Fibroblast of lung (primary cell): ENCODE results near the gene RPH3AL. TPM values are rescaled to one million over a fixed set of nuclear protein-coding genes. Genes with fewer than 3 reads are reported as not detected.

Experiments used
- DNase-seq, 2 donors: peaks; one replicate each; pipeline versions ENCODE4 v3.0.0 to v3.0.0-alpha.2; 2010; ENCODE audit warnings: low read depth in 2 of 2
- H2AFZ ChIP-seq: 2 replicates; pipeline ENCODE4 v1.5.1; 2012; ENCODE audit warnings: low read length, control low read depth, inconsistent platforms
- H3K27ac ChIP-seq: 2 replicates; pipeline ENCODE4 v1.5.1; 2011; ENCODE audit warnings: low read length, control low read depth; ENCODE audit not compliant: insufficient read depth
- H3K27me3 ChIP-seq: 2 replicates; pipeline ENCODE4 v1.5.1; 2011; ENCODE audit warnings: mild to moderate bottlenecking, low read length; ENCODE audit not compliant: control insufficient read depth, insufficient read depth
- H3K36me3 ChIP-seq: 2 replicates; pipeline ENCODE4 v1.5.1; 2011; ENCODE audit warnings: low read length; ENCODE audit not compliant: control insufficient read depth, insufficient read depth
- H3K4me1 ChIP-seq: 2 replicates; pipeline ENCODE4 v1.5.1; 2011; ENCODE audit warnings: low read length; ENCODE audit not compliant: control insufficient read depth, insufficient read depth; ENCODE audit errors: extremely low read depth
- H3K4me2 ChIP-seq: 2 replicates; pipeline ENCODE4 v1.5.1; 2011; ENCODE audit warnings: low read length, control low read depth; ENCODE audit not compliant: insufficient read depth; ENCODE audit errors: extremely low read depth
- H3K4me3 ChIP-seq, 4 experiments: fragments of 200-600 bp in 1 of 4; sonication (generic) in 1 of 4; replicated peaks in 1 of 4; 2 replicates each; pipeline ENCODE4 v1.5.1; 2011 to 2016; ENCODE audit warnings: low read length in 4 of 4, low read depth in 3 of 4, mild to moderate bottlenecking in 3 of 4, control low read depth in 2 of 4, inconsistent platforms in 1 of 4, mixed read lengths in 1 of 4; ENCODE audit not compliant: insufficient read depth in 1 of 4; ENCODE audit errors: control extremely low read depth in 1 of 4
- H3K79me2 ChIP-seq: 2 replicates; pipeline ENCODE4 v1.5.1; 2012; ENCODE audit warnings: mild to moderate bottlenecking, low read length, inconsistent platforms; ENCODE audit not compliant: control insufficient read depth, insufficient read depth
- H3K9ac ChIP-seq: 2 replicates; pipeline ENCODE4 v1.5.1; 2011; ENCODE audit warnings: mild to moderate bottlenecking, low read length, control low read depth; ENCODE audit not compliant: insufficient read depth
- H3K9me3 ChIP-seq: 2 replicates; pipeline ENCODE4 v1.5.1; 2012; ENCODE audit warnings: low read depth, low read length; ENCODE audit not compliant: control insufficient read depth, insufficient read depth
- H4K20me1 ChIP-seq: 2 replicates; pipeline ENCODE4 v1.5.1; 2011; ENCODE audit warnings: low read length; ENCODE audit not compliant: control insufficient read depth, insufficient read depth; ENCODE audit errors: extremely low read depth
- CTCF ChIP-seq, 2 donors: IDR thresholded peaks in 1 of 2; conservative IDR thresholded peaks in 1 of 2; 1 replicate in 1 of 2; 2 replicates in 1 of 2; pipeline ENCODE4 v1.5.1; 2011 to 2012; ENCODE audit warnings: low read length in 2 of 2, control low read depth in 1 of 2, inconsistent platforms in 1 of 2, low read depth in 1 of 2, mild to moderate bottlenecking in 1 of 2
- EZH2 ChIP-seq: IDR thresholded peaks from 2 replicates; pipeline ENCODE4 v1.5.1; 2012; ENCODE audit warnings: low read length, control low read depth, mild to moderate bottlenecking; ENCODE audit errors: missing control alignments
- polyA plus RNA-seq, 2 donors: library from polyadenylated mRNA; depleted of rRNA in 1 of 2; stranded (reverse) in 1 of 2; unstranded in 1 of 2; fragments of >200 nt; gene quantifications; 2 replicates each; pipeline ENCODE4 v1.2.1, GENCODE V29; 2011 to 2012; ENCODE audit warnings: missing spikeins in 1 of 2
- total RNA-seq: library from RNA; depleted of rRNA; stranded (reverse); fragments of >200 nt; gene quantifications from 2 replicates; pipeline ENCODE4 v1.2.1, GENCODE V29; 2014

RPH3AL gene
- total and polyA plus RNA-seq, 2 donors (not counting 1 experiment from before 2014, with no cell fraction given) = 0.49 to 3.0 TPM

DNA sequence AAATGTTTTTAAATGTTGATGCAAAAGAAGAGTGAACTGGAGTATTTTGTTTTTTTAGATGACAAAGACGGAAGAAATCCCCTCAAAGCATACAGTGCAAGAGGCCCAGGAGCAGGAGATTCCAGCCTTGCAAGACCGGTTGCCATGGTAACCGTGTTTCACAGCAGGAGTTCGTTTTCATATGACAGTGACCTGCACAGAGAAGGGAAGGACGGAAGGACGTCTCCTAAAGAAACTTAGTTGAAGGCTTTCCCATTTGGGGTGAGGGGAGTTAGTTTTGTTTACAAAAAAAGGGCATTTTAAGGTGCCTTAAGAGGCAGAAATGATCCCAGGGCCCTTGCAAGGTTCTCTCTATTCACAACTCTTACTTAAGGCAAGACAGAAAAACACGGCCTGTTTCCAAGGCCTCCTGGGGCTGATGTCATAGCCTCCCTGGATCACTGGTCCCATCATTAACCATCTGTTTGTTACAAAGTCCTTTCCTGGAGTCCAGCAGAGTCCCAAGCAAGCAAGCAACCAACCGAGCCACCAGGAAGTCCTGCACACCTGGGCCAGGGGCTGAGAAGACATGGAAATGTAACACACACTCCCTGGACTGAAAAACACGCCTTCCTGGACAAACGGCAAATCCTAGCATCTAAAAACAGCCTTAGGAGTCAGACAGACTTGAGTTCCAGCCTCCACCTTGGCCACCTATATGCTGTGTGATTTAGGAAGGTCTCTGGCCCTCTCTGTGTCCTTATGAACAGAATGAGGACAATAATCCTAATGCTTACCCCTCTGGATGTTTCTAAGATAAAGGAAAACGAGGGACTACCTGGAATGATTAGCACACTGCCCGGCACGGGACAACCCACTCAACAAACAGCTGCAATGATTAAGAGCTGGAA lies 30.3 kb upstream of the RPH3AL start:
- TF ChIP-seq EZH2 = no peak
- no peak for TF ChIP-seq CTCF (conservative IDR thresholded peaks at IDR 0.05 in 1 of 2, IDR thresholded peaks at IDR 0.05 in 1 of 2; ENCODE audit: low read depth in 1 of 2, low read length in 2 of 2)
- Histone ChIP-seq H3K4me3 (no peak overlapping the region), H4K20me1 (no peaks in the 10 kb centered on the region), H3K27me3 (no peaks in the 10 kb centered on the region), H3K9me3 (no peaks in the 10 kb centered on the region), H2AFZ (no peak overlapping the region), H3K4me1 (no peaks in the 10 kb centered on the region), H3K4me2 (no peak overlapping the region), H3K27ac (no peak overlapping the region), H3K79me2 (no peaks in the 10 kb centered on the region), H3K36me3 (no peaks in the 10 kb centered on the region), H3K9ac (no peak overlapping the region)
- peak; percentile 35 to 56 for DNase-seq

DNA sequence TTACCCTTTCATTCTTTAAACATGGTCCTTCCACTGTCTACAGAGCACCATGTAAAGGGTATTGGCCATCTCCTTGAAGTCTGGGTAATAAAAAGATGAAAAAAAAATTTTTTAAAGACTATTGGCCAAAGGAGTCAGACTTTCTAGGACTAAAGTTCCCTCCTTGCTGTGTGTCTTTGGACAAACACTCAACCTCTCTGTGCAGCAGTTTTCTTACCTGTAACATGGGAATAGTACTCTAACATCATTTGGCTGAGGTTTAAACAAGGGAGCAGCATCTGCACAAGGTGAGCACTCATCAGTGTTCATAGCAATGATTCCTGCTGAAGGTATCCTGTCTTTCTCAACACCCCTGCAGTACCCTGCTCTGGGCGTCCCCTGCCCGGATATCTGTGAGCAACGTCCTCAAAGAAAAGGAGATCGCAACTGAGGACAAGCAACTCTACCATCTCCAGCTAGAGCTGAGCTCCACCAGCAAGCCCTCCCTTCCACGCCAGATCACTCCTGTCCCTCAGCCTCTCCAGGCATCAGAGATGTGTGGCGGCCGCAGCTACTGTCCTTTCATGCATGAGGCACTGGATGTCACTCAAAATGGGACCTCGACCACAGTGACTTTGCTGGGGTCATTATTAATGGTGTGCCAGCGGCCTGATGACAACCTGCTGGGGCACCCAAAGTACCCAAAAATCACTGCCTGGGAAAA lies 29.5 kb upstream of the RPH3AL start:
- Histone ChIP-seq H3K79me2 (no peaks in the 10 kb centered on the region), H4K20me1 (no peaks in the 10 kb centered on the region), H3K4me2 (no peak overlapping the region), H3K9ac (no peak overlapping the region), H2AFZ (no peak overlapping the region), H3K27ac (no peak overlapping the region), H3K9me3 (no peaks in the 10 kb centered on the region), H3K4me1 (no peaks in the 10 kb centered on the region), H3K27me3 (no peaks in the 10 kb centered on the region), H3K36me3 (no peaks in the 10 kb centered on the region), H3K4me3 (no peak overlapping the region)
- no peak for DNase-seq
- TF ChIP-seq CTCF (conservative IDR thresholded peaks at IDR 0.05 in 1 of 2, IDR thresholded peaks at IDR 0.05 in 1 of 2; ENCODE audit: low read depth in 1 of 2, low read length in 2 of 2) (no peak), EZH2 (no peak)

- Histone ChIP-seq H3K27me3 (no peaks in the 10 kb centered on the region), H4K20me1 (no peaks in the 10 kb centered on the region), H3K4me2 (no peak overlapping the region), H3K9ac (no peak overlapping the region), H2AFZ (no peak overlapping the region), H3K4me3 (no peak overlapping the region), H3K27ac (no peak overlapping the region), H3K9me3 (no peaks in the 10 kb centered on the region), H3K4me1 (no peaks in the 10 kb centered on the region), H3K36me3 (no peaks in the 10 kb centered on the region), H3K79me2 (no peaks in the 10 kb centered on the region)
- no peak for TF ChIP-seq CTCF (conservative IDR thresholded peaks at IDR 0.05 in 1 of 2, IDR thresholded peaks at IDR 0.05 in 1 of 2; ENCODE audit: low read depth in 1 of 2, low read length in 2 of 2)
- TF ChIP-seq EZH2 = no peak
- DNase-seq = peak in 1 of 2 donors; percentile 18
Observed at GRCh38 chr17:381516-381915, 28.9 kb upstream of the RPH3AL start.
